Loucy (cell line): ENCODE results near the gene SLC9A9.

Source experiments
- H2AFZ ChIP-seq: fragments of 200-600 bp; sonication (generic); 2 replicates; pipeline ENCODE4 v1.6.0; 2016; ENCODE audit warnings: antibody characterized with exemption, mild to moderate bottlenecking, low read length, moderate library complexity
- H3F3A ChIP-seq: fragments of 200-600 bp; 2 replicates; pipeline ENCODE4 v1.6.0; 2016; ENCODE audit warnings: antibody characterized with exemption, low read depth, mild to moderate bottlenecking
- H3K27me3 ChIP-seq: fragments of 200-600 bp; sonication (generic); 2 replicates; pipeline ENCODE4 v1.6.1; 2014; ENCODE audit warnings: low read length, mild to moderate bottlenecking; ENCODE audit not compliant: insufficient read depth, poor library complexity, severe bottlenecking
- H3K36me3 ChIP-seq: fragments of 200-600 bp; sonication (generic); 2 replicates; pipeline ENCODE4 v1.6.1; 2016; ENCODE audit warnings: low read length; ENCODE audit not compliant: insufficient read depth
- H3K4me1 ChIP-seq: fragments of 200-600 bp; sonication (generic); 2 replicates; pipeline ENCODE4 v1.5.1; 2014; ENCODE audit warnings: low read length, mild to moderate bottlenecking; ENCODE audit not compliant: insufficient read depth, poor library complexity, severe bottlenecking
- H3K4me2 ChIP-seq: fragments of 200-600 bp; sonication (generic); 2 replicates; pipeline ENCODE4 v1.6.0; 2014; ENCODE audit warnings: antibody characterized with exemption, low read length, low read depth, mild to moderate bottlenecking; ENCODE audit not compliant: poor library complexity, severe bottlenecking
- H3K4me3 ChIP-seq: fragments of 200-600 bp; sonication (generic); 2 replicates; pipeline ENCODE4 v1.5.1; 2014; ENCODE audit warnings: low read length, mild to moderate bottlenecking, mixed read lengths; ENCODE audit not compliant: poor library complexity, severe bottlenecking
- H3K79me2 ChIP-seq: fragments of 200-600 bp; sonication (generic); 2 replicates; pipeline ENCODE4 v1.6.1; 2014; ENCODE audit warnings: low read length; ENCODE audit not compliant: insufficient read depth
- H3K9ac ChIP-seq: fragments of 200-600 bp; sonication (generic); 2 replicates; pipeline ENCODE4 v1.6.0; 2014; ENCODE audit warnings: mild to moderate bottlenecking, low read depth, low read length, moderate library complexity; ENCODE audit not compliant: poor library complexity, severe bottlenecking
- H3K9me2 ChIP-seq: fragments of 200-600 bp; sonication (generic); replicated peaks from 2 replicates; pipeline ENCODE4 v1.6.1; 2016; ENCODE audit warnings: low read depth, low read length, mixed read lengths
- H3K9me3 ChIP-seq: fragments of 200-600 bp; sonication (generic); 2 replicates; pipeline ENCODE4 v1.6.1; 2014; ENCODE audit warnings: mild to moderate bottlenecking, antibody characterized with exemption, low read length, low read depth; ENCODE audit not compliant: insufficient read depth
- H4K20me1 ChIP-seq: fragments of 200-600 bp; sonication (generic); 2 replicates; pipeline ENCODE4 v1.6.0; 2014; ENCODE audit warnings: antibody characterized with exemption, low read length, mild to moderate bottlenecking; ENCODE audit not compliant: insufficient read depth, poor library complexity, severe bottlenecking
- CTCF ChIP-seq: fragments of 200-600 bp; sonication (generic); conservative IDR thresholded peaks from 2 replicates; pipeline ENCODE4 v1.5.1; 2014; ENCODE audit warnings: mild to moderate bottlenecking, antibody characterized with exemption, low read length
- EZH2phosphoT487 ChIP-seq: fragments of 200-600 bp; IDR thresholded peaks from 2 replicates; pipeline ENCODE4 v1.6.1; 2018; ENCODE audit warnings: antibody characterized with exemption, mild to moderate bottlenecking, moderate library complexity, borderline replicate concordance

SLC9A9 gene

GRCh38 chr3:143445118-143445517, 403.1 kb downstream of the SLC9A9 start:
- H2AFZ ChIP-seq: no peak overlapping the region

GRCh38 chr3:143443851-143444331, 404.4 kb downstream of the SLC9A9 start:
- Histone ChIP-seq H3K27me3 (no peaks in the 10 kb centered on the region), H2AFZ (peak overlapping the region; percentile 44; the same call in 1 of the 2 replicates), H3K36me3 (no peaks in the 10 kb centered on the region), H3K4me1 (peaks cover 59% of the 10 kb centered on the region), H3K9me2 (no peaks in the 10 kb centered on the region), H3K4me3 (peak overlapping the region; percentile 26), H3K9me3 (no peaks in the 10 kb centered on the region), H3K9ac (no peak overlapping the region), H4K20me1 (no peaks in the 10 kb centered on the region), H3F3A (0 out of 2 replicates have a peak, but pooled peaks cover 4% of the 10 kb centered on the region), H3K4me2 (peak overlapping the region; percentile 68), H3K79me2 (no peaks in the 10 kb centered on the region)
- TF ChIP-seq CTCF: no peak
- TF ChIP-seq EZH2phosphoT487: no peak

More at GRCh38 chr3:143445118-143445517, 403.1 kb downstream of the SLC9A9 start:
- Histone ChIP-seq H3K4me2 (no peak overlapping the region), H3K9ac (no peak overlapping the region), H3K79me2 (no peaks in the 10 kb centered on the region), H3F3A (0 out of 2 replicates have a peak, but pooled peaks cover 4% of the 10 kb centered on the region), H3K27me3 (no peaks in the 10 kb centered on the region), H3K9me3 (no peaks in the 10 kb centered on the region), H4K20me1 (no peaks in the 10 kb centered on the region), H3K9me2 (no peaks in the 10 kb centered on the region), H3K4me3 (no peak overlapping the region), H3K36me3 (no peaks in the 10 kb centered on the region), H3K4me1 (peaks cover 47% of the 10 kb centered on the region)
- no peak for TF ChIP-seq EZH2phosphoT487
- no peak for TF ChIP-seq CTCF

GRCh38 chr3:143442814-143443447, 405.3 kb downstream of the SLC9A9 start:
- H2AFZ ChIP-seq: peak overlapping the region; percentile 55; the same call in 1 of the 2 replicates
- no peaks in the 10 kb centered on the region for H3K9me2 ChIP-seq
- H3K36me3 ChIP-seq: no peaks in the 10 kb centered on the region
- peaks cover 62% of the 10 kb centered on the region for H3K4me1 ChIP-seq
- H3K4me2 ChIP-seq: peak overlapping the region; percentile 68
- H3K9ac ChIP-seq: peak overlapping the region; percentile 29
- no peaks in the 10 kb centered on the region for H3K27me3 ChIP-seq
- no peaks in the 10 kb centered on the region for H3K79me2 ChIP-seq
- H3K4me3 ChIP-seq: peak overlapping the region; percentile 26
- 0 out of 2 replicates have a peak, but pooled peaks cover 4% of the 10 kb centered on the region for H3F3A ChIP-seq
- TF ChIP-seq EZH2phosphoT487: no peak
- TF ChIP-seq CTCF: no peak
- no peaks in the 10 kb centered on the region for H3K9me3 ChIP-seq
- H4K20me1 ChIP-seq: no peaks in the 10 kb centered on the region
